ENCODE data around the gene GORASP2.
"Not testable (repeated sequence)": the region's sequence is repeated elsewhere in the genome, so short reads cannot be mapped to it uniquely, and the experiment has no call there.

GORASP2 gene

GRCh38 chr2:170928824-170929685 lies at the start of gene GORASP2:
GORASP2 (plus strand) TSS chr2:170929253; CDS start chr2:170929341, 88 bp downstream.
- peak; percentile 99 for DNase-seq (ENCODE audit: low read depth)
- peak within 1 kb of the TSS; percentile 93 for H3K4me3 ChIP-seq (ENCODE audit: low read depth, low read length)

DNA sequence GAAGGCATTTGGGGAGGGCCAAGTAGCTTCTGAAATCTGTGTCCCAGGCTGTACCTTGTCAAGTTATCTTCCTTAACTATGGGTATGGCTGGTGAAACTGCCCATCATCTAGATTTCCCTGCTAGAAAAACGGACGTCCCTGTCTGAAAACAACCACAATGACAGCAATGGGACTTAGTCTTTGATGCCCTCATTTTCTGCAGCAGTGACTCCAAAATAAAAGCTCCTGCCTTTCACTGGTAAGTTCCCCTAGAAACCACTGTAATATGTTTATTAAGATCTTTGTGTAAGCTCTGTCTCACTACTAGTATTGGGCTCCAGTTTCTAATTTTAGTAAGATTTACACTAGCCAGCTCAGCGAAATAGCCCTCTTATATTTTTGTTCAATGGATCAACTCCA lies 47.2 kb upstream of the GORASP2 start:
- no peak overlapping the region for H3K4me3 ChIP-seq (ENCODE audit: low read depth, low read length)

GRCh38 chr2:170882758-170883157 lies 46.3 kb upstream of the GORASP2 start:
- no peak overlapping the region for H3K4me3 ChIP-seq (ENCODE audit: low read depth, low read length)
- no peak for DNase-seq (ENCODE audit: low read depth)

More for the DNA sequence above, 47.2 kb upstream of the GORASP2 start:
- no peak for DNase-seq (ENCODE audit: low read depth)

GRCh38 chr2:170883683-170884082 lies 45.4 kb upstream of the GORASP2 start:
- H3K4me3 ChIP-seq (ENCODE audit: low read depth, low read length): no peak overlapping the region
- no peak for DNase-seq (ENCODE audit: low read depth)

DNA sequence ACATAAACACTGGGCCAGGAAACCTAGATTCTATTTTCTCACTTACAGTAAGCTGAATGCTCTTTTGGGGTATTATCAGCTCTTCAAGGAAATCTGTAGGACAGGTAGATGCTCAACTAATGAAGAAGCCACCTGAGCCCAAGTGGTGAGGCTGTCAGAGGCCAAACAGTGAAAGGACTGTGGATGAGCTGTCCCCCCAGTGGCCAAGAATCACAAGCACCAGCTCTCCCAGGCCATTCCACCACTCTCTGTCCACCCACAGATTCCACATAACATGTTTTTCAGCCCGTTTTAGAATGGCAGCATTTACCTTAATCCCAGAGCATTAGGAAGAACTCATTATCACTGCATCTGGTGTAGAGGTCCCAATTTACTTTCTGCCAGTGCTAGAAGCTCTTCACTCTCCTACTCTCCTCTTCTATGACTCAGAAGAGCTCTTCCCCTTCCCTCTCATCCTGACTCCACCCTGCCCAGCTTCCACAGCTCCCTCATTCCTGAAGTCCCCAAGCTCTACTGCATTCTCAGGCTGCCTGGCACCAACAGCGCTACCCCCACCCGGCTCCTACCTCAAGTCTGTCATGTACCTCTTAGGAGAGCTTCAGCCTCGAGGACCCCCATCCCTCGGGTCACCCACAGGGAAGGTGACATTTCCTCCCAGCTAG lies 43.8 kb upstream of the GORASP2 start:
- DNase-seq (ENCODE audit: low read depth): no peak
- no peak overlapping the region for H3K4me3 ChIP-seq (ENCODE audit: low read depth, low read length)

- DNase-seq (ENCODE audit: low read depth): peak; percentile 55
These were observed 42.7 kb upstream of the GORASP2 start for GRCh38 chr2:170886386-170886785.

DNA sequence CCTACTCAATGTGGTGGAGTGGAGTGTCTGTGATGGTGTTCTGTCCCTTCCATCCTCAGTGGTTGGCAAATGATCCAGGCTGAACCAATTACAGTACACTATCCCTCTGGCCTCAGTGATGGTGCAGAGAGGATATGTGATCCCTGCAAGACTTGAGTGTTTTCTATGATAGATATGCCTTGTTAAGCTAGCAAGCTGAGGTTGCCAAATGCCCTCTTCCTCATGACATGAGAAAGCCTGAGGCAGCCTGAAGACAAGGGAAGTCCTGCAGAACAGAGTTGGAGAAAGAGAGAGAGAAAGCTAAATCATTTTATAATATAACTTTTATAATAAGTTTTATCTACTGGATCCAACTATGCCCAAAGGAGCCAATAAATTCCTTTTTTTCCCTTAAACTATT lies 41.6 kb upstream of the GORASP2 start:
- no peak overlapping the region for H3K4me3 ChIP-seq (ENCODE audit: low read depth, low read length)
- no peak for DNase-seq (ENCODE audit: low read depth)

More at GRCh38 chr2:170886386-170886785, 42.7 kb upstream of the GORASP2 start:
- no peak overlapping the region for H3K4me3 ChIP-seq (ENCODE audit: low read depth, low read length)

GRCh38 chr2:170887896-170888295 lies 41.2 kb upstream of the GORASP2 start:
- no peak for DNase-seq (ENCODE audit: low read depth)
- no peak overlapping the region for H3K4me3 ChIP-seq (ENCODE audit: low read depth, low read length)

GRCh38 chr2:170891893-170892292 lies 37.2 kb upstream of the GORASP2 start:
- no peak overlapping the region for H3K4me3 ChIP-seq (ENCODE audit: low read depth, low read length)
- no peak for DNase-seq (ENCODE audit: low read depth)

DNA sequence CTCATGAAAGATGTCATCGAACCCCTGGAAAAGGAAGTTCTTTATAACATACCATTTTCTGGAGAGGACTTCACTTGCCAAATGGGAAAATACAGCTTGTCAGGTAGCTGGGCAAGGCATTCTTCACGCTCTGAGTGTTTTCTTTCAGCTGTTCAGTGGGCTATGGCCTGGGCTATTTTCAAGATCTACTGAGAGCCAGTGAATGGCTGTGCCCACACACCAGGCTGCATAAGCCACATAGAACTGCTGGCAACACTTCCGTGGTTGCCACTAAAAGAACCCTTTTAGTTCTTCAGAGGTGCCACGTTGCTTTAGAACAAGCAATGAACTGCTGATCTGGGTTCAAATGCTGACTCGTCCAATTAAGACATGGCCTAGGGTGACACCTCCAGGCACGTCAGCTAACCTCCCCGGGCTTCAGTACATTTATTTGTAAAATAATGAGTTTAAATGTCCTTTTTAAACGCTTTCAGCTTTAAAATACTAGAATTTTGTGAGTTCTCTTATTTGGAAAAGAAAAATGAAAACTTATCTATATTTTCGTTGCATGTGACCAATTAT lies 36.6 kb upstream of the GORASP2 start:
- no peak for DNase-seq (ENCODE audit: low read depth)
- no peak overlapping the region for H3K4me3 ChIP-seq (ENCODE audit: low read depth, low read length)

- no peak for DNase-seq (ENCODE audit: low read depth)
- no peak overlapping the region for H3K4me3 ChIP-seq (ENCODE audit: low read depth, low read length)
These were observed 33.9 kb upstream of the GORASP2 start for GRCh38 chr2:170895023-170895757.

GRCh38 chr2:170896622-170897021 lies 32.4 kb upstream of the GORASP2 start:
- DNase-seq (ENCODE audit: low read depth): no peak
- no peak overlapping the region for H3K4me3 ChIP-seq (ENCODE audit: low read depth, low read length)

DNA sequence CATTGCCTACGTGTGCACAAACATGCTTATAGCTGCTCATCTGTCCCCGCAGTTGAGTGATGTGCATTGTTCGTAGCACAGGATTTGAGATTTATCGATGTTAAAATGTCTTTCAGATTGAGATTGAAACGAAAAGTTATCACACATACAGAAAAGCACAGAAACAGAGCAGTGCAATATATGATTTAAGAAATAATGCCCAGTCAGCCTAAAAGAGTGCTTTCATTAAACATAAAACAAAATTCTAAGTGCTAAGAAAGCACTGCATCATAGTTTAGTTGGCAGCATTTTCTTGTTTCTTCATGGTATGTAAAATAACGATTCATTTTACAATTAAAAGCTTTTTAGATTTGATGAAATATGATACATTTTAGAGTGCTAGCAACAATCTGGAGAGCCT lies 31.9 kb upstream of the GORASP2 start:
- no peak overlapping the region for H3K4me3 ChIP-seq (ENCODE audit: low read depth, low read length)
- no peak for DNase-seq (ENCODE audit: low read depth)

- H3K4me3 ChIP-seq (ENCODE audit: low read depth, low read length): no peak overlapping the region
- no peak for DNase-seq (ENCODE audit: low read depth)
These were observed 23.2 kb upstream of the GORASP2 start for GRCh38 chr2:170905864-170906263.

GRCh38 chr2:170911314-170911889 lies 17.7 kb upstream of the GORASP2 start:
- DNase-seq (ENCODE audit: low read depth): no peak
- no peak overlapping the region for H3K4me3 ChIP-seq (ENCODE audit: low read depth, low read length)

DNA sequence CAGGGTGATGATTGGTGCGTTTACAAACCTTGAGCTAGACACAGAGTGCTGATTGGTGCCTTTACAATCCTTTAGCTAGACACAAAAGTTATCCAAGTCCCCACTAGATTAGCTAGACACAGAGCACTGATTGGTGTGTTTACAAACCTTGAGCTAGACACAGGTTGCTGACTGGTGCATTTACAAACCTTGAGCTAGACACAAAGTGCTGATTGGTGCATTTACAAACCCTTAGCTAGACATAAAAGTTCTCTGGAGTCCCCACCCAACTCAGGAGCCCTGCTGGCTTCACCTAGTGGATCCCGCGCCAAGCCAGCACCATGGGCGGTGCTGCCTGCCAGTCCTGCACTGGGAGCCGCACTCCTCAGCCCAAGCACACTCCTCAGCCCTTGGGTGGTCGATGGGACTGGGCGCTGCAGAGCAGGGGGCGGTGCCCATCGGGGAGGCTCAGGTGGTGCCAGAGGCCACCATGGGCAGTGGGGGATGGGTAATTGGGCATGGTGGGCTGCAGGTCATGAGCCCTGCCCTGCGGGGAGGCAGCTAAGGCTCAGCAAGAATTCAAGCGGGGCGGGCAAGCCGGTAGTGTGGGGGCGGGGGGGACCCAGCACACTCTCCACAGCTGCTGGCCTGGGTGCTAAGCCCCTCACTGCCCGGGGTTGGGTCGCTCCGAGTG lies 13.9 kb upstream of the GORASP2 start:
- not testable (repeated sequence) for H3K4me3 ChIP-seq (ENCODE audit: low read depth, low read length); DNase-seq (ENCODE audit: low read depth)

- no peak for DNase-seq (ENCODE audit: low read depth)
- no peak overlapping the region for H3K4me3 ChIP-seq (ENCODE audit: low read depth, low read length)
These were observed 11.7 kb upstream of the GORASP2 start for GRCh38 chr2:170917219-170917913.

DNA sequence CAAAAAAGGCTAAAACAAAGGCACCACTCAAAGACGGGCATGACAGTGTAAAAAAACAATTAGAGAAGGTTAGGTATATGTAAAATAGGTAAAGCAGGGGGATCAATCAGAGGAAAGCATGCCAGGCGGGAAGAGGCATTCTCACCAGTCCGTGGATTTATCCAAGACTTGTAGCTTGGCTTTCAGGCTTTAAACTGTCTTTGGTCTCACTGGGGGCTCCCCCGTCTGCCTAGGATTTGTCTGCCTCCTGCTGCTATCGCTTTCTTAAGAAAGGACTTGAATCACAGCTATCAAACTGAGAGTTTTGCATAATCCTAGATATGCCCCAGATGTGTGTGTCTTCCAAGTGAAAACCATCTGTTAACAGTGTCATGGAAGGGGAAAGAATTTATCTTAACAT lies 11.1 kb upstream of the GORASP2 start:
- no peak for DNase-seq (ENCODE audit: low read depth)
- no peak overlapping the region for H3K4me3 ChIP-seq (ENCODE audit: low read depth, low read length)
